GM18907 (cell line): Measurements from ENCODE around the gene ZBTB49.

Source experiments
- ATAC-seq: cut with Tn5 transposase; IDR thresholded peaks from one replicate; pipeline ENCODE4 v1.9.1; 2021; ENCODE audit warnings: mild to moderate bottlenecking, moderate library complexity; ENCODE audit not compliant: unreplicated experiment

Gene ZBTB49

DNA sequence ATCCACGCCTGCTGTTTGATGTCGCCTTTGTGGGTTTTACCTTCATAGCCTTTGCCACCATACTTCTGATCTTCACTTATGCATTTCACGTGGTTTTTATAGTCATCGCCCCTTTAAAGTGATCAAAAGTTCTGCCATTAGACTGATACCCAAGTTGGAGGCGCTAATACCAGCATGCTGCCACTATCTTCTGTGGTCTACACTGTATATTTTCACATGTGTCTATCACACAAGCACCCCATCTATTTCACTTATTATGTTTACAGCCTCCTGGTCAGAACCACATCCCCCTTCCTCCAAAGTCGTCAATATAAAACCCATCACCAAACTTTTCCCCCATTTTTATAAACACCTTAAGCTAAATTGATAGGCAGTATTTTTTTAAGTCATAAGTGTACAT, 8.3 kb upstream of the ZBTB49 start:
- no peak for ATAC-seq

DNA sequence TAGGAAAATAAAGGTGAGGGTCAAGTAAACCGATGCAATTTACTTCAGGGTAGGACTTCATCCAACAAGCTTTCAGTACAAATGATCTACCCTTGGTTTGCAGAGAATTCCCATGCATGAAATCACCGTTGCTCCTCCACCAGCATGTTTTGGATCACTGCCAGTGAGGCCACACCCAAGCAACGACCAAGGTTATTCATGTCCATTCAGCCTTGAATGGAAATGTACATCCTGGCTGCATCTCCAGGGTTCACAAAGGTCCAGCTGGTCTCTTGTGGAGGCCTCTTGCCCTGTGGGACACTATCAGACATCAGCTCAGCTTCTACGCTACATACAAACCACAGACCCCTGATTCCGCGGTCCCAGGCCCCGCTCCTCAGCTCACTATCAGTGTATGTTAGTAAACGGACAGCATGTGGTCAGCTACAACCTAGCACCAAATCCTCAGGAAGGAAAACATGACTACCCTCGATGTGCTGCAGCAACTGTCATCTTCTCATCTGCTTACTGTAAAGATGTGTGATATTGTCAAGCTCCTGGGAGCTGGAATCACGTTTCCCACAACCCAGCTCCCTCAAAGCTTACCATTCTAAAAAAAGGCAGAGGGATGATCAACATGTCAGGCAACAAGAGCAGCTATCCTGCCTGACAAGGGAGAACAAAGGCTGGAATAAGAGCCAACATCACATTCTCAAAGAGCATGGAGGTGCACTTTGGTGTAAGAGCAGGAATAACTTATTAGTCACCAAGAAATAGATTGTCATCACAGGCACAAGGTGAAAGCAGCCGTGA, 5.0 kb upstream of the ZBTB49 start:
- no peak for ATAC-seq

DNA sequence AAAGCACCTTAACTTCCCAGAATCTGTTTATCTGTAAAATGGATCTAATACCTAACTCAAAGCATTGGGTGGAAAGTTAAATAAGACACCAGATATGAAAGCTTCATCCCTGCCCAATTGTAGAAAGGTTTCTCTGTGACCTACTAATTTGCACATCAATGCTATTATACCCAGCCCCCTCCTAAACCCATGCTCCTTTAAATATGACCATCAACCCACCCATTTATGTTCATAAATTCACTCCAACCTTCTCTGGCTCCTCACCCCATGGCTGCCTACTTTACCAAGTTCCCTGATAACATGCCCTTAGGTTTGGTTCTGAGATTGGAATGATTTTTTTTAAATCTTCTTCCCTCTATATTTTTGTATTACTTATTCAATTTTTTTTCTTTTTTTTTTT, 2.0 kb upstream of the ZBTB49 start:
- no peak for ATAC-seq

DNA sequence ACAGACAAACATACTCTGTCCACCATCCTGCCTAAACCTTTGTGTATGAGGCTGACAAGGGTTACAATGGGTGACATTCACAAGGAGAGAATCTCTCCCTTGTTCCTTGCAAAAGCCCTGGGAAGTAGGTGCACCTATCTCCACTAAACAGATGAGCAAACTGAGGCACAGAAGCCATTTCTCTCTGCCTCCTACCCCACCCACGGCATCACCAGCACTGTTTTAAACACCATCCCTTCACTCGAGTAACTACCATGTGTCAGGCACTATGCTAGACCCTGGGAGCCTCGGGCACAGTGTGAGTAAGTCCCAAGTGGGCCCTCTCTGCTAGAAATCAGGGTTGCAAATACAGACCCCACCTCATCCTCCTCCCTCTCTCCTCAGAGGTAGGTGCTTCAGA, 996 bp upstream of the ZBTB49 start:
- ATAC-seq: no peak

DNA sequence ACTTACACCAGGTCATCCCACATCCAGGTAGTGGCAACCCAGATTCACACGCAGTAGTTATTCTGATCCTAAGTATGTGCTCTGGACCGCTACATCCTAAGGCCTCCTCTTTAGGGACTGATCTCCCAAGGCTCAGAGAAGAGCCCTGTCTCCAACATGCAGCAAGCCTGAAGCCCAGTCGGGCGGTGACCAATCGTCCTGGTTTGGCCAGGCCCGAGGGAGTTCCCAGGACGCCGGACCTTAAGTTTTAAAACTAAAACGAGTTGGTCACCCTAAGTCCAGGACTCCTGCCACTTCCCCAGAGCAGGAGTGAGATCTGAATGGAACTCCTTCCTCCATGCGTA, 482 bp upstream of the ZBTB49 start:
- peak; percentile 23 for ATAC-seq

DNA sequence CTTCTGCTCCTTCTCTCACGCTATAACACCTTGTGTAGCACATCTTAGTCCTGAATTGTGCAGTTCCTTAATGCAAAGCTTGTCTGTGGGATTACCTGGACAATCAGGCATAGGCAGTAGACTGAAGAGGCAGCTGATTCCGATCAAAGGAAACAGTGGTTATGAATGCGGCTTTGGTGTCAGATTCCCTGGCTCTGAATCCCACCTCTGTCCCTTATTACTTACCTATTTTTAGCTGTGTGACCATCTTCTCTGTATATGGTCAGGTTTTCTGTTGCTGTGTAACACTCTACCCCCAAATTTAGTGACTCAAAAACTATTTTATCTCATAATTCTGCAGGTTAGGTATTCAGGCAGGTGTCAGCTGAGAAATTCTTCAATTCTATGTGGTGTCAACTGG, 3.2 kb downstream of the ZBTB49 start:
- ATAC-seq: no peak

DNA sequence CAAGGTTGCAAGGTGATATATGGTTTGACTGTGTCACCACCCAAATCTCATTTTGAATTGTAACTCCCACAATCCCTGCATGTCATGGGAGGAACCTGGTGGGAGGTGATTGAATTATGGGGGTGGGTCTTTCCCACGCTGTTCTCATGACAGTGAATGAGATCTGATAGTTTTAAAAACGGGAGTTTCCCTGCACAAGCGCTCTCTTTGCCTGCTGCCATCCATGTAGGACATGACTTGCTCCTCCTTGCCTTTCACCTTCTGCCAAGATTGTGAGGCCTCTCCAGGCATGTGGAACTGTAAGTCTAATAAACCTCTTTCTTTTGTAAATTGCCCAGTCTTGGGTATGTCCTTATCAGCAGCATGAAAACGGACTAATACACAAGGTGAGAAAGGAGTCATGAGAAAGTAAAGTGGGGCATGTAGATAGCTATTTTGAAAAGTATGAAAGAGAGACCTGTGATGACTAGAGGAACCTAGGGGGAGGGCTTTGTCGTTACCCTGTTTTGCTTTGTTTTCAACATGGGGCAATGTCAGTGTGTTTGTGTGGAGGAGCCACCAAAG, 6.3 kb downstream of the ZBTB49 start:
- no peak for ATAC-seq

DNA sequence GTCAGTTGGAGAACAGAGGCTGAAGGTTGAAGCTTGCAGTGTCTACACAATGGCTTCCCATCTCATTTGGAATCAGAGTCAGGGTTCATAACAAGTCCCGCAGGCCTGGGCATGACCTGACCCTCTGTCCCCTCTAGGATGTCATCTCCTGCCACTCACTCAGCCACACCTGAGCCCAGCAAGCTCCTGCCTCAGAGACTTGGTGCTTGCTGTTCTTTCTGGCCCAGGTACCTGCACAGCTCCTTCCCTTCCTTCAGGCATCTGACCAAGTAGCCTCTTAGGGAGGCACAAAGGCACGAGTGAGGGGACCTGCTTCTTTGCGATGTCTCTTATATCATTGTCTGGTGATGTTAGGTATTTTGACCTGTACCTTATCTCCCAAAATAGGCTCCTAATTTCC, 9.0 kb downstream of the ZBTB49 start:
- no peak for ATAC-seq

DNA sequence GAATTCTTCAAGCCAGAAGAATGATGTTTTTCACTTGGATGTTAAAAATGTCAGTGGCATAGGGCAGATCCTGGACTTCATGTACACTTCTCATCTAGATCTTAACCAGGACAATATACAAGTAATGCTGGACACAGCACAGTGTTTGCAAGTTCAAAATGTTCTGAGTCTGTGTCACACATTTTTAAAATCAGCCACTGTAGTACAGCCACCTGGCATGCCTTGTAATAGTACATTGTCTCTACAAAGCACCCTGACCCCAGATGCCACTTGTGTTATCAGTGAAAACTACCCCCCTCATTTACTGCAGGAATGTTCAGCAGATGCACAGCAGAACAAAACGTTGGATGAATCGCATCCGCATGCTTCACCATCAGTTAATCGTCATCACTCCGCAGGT, 11.9 kb downstream of the ZBTB49 start:
- no peak for ATAC-seq

DNA sequence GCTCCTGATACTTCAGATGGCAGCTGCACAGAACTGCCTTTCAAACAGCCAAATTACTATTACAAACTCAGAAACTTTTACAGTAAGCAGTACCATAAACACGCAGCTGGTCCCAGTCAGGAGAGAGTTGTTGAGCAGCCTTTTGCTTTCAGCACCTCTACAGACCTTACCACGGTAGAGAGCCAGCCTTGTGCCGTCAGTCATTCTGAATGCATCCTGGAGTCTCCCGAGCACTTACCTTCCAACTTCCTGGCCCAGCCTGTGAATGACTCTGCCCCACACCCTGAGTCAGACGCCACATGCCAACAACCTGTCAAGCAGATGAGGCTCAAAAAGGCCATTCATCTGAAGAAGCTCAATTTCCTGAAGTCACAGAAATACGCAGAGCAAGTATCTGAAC, 12.4 kb downstream of the ZBTB49 start:
- ATAC-seq: no peak

DNA sequence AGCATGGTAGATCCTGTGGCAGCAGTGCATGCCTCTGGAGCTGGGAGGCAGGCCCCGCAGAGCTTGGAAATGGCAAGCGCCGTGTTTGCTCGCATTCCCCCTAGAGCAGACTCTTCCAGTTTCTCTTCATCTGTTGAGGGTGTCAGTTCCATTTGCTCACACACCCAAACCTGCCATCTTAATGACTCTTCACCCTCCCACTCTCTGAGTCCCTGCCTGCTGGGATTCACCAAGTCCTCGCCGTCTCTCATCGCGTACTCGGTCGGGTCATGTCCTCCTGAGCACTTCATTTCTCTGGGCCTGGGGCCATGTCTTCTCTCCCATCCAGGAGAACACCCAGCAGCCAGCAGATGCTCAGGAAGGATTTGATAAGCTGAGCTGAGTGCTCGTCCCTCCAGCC, 16.9 kb downstream of the ZBTB49 start:
- ATAC-seq: no peak

DNA sequence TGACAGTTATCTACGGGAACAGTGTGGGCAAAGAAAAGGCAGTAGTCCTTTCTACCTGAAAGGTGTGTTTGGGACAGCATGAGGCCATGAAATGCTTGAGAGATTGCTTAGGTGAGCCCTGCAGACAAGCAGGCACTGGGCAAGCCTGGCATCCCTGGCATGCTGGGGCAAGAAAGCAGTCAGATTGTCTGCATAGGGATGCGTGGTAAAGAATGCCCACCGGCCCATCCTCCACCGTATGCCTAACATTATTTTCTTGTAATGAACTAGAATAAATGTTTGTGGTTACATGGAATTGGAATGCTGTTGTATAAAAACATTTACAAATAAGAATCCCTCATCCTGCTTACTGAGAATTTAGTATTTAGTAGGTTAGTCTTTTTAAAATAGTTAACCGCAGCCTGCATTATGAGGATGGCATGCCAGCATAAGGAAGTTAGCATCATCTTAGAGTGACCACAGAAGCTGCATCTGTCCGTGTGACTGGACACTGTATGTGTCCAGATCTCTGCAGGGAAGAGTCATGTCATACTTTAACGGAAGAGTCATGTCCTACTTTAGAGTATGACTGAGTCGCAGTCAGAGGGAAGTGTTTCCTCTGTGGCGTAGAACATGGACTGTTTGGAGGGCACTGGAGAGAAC, 18.9 kb downstream of the ZBTB49 start:
- ATAC-seq: no peak

DNA sequence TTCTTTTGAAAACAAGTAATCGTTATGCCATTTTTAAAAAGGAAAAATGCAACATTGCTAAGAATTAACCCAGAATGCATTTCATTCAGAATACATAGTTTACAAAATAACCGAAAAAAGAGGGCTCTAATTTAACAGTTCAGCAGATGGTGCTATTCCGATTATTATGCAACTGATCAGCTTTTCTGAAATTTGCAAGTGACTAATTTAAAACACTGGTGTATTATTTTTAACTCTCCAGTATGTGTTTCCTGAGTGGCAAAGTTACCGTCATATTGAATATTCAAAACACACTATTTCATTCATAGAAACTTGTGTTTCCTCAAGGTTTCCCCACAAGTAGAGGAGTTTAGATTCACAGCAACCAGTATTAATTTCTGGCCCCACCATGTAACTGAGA, 21.1 kb downstream of the ZBTB49 start:
- no peak for ATAC-seq

DNA sequence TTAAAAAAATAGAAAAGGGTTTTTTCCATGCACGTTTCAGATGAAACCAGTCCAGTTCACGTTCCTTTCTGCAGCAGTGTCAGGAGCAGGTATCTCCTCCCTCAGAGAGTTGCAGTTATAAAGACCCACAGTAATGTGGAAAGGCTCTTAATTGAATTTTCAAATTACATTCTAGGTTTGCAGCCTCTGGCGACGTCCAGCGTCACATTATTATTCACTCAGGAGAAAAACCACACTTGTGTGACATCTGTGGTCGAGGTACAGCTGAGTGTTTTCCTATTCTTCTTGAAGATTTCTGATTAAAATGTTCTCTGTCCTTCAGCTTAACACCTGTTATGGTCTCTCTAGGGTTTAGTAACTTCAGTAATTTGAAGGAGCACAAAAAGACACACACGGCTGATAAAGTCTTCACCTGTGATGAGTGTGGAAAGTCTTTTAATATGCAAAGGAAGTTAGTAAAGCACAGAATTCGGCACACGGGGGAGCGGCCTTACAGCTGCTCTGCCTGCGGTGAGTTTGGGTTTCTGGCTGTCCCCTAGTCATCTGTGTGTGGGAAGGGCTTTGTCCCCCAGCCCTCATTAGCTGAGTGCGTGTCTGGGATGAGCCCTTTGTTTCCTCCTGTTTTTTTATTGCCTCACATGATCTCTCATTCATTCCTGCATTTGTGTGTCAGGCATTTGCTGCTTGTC, 25.6 kb downstream of the ZBTB49 start:
- no peak for ATAC-seq

DNA sequence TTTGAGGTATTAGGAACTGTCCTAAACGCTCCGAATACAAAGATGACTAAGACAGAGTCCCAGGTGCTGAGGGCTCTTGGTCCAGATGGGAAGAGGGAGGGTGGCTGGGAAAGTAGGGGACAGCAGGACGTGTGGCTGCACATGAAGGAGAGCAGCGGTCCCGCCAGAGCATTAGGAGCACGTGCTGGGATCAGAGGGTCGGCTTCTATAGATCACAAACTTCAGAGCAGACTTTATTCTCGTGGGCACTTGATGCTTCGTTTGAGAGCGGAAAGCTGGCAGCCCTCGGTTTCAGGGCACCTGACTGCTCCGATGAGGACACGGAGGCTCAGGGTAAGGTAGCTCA, 26.1 kb downstream of the ZBTB49 start:
- no peak for ATAC-seq

DNA sequence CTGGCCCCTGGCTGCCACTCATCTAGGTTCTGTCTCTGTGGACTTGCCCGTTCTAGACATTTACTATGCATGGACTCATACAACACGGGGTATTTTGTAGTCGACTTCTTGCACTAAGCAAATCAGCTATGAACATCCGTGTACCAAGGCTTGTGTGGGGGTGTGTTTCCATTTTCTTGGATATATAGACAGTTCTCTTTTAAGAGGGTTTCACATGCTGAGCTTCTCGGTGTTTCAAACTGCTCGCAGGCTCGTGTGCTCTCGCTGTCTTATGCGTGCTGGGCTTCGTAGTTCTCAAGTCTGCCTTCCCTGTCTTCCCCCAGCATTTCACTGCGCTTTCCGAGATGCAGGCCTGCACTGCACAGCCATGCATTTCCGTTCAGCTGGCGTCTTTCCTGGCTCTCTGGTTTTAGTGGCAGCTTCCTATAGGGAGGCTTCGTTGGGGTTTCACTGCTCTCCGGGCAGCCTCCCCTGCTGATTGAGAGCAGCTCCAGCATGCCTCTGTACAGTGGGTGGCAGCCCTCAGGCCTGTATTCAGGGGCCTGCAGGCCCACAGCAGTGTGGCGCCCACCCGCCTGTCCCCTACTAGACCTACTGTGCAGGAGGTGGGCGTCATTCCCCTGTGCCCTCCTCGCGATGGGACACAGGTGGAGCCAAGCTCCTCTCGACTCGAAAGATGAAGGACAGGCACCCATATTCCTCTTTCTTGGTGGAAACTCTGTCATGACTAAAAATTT, 27.6 kb downstream of the ZBTB49 start:
- no peak for ATAC-seq

DNA sequence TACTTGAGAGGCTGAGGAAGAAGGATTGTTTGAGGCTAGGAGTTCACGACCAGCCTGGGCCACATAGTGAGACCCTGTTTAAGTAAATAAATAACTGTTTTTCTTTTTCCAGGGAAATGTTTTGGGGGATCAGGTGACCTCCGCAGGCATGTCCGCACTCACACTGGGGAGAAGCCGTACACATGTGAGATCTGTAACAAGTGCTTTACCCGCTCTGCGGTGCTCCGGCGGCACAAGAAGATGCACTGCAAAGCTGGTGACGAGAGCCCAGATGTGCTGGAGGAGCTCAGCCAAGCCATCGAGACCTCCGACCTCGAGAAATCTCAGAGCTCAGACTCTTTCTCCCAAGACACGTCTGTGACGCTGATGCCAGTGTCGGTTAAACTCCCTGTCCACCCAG, 30.5 kb downstream of the ZBTB49 start:
- no peak for ATAC-seq

DNA sequence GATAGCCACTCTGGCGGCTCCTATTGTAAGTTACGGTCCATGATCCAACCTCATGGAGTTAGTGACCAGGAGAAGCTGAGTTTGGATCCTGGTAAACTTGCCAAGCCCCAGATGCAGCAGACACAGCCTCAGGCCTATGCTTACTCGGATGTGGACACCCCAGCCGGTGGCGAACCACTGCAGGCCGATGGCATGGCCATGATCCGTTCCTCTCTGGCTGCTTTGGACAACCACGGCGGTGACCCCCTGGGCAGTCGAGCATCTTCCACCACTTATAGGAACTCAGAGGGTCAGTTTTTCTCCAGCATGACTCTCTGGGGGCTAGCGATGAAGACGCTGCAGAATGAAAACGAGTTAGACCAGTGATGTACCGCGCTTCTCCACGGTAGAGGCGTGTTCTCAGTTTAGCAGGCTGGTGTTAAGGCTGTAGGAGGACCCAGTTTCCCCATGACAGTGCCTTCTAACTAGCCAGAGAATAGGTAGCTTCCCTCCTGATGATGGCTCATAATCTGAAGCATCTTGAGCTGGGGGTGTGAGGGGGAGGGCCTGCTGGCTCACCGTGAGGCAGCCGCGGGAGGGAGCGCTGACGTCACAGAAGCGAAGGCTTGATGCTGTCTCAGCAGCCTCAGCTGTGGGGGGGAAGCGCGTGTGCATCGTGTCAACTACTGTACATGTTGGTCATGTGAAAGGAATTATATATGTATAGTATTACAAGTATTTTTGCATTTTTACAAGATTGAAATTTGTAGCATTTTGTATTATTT, 31.1 kb downstream of the ZBTB49 start:
- ATAC-seq: no peak

DNA sequence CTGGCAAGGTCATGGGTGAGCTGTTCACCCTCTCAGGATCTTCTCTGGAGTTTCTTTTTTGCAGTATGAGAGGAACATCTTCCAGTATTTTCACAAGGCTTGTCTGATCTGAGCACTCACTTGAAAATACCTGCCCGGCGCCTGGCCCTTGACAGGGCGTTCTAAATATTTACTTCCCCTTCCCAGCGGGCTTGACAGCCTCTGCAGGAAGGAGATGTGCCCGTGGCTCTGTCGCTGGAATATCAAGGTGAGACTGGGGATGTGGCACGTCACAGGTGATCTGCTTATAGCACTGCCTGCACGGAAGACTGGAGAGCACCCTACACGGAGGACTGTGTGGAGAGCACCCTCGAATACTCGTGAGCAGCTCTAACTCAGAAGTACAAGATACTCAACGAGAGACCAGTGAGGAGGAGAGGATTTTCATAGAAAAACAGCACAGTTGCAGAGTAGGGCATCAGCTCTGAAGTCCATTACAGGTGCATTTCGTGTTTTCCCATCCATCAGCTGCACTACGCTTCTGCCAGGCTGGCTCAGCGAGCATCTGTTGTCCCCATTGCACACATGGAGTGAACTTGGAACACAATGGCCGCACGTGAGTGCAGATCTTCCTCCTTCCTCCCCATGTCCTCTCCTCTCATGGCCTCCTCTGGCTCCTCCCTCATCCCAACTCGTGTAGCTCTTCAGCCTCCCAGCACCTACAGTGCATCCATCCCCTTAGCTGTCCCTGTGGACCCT, 32.1 kb downstream of the ZBTB49 start:
- no peak for ATAC-seq
